Astrocyte of the spinal cord (primary cell): Measurements from ENCODE around the gene PTPN14.

Source experiments
- DNase-seq: peaks from one replicate; pipeline ENCODE4 v3.0.0; 2011; ENCODE audit warnings: low read depth, low spot score
- H3K4me3 ChIP-seq: 2 replicates; pipeline ENCODE4 v1.5.1; 2011; ENCODE audit warnings: low read depth, mild to moderate bottlenecking, low read length, moderate library complexity
- in situ Hi-C: cut with HindIII; loops from 2 replicates; pipeline ENCODE4 v1.10.0; 2017; ENCODE audit warnings: low sequenced_read_pairs
- TF ChIP-seq, protein P1 (sequence below): IDR thresholded peaks from 2 replicates; pipeline ENCODE4 v1.5.1; 2012; ENCODE audit warnings: low read depth, mild to moderate bottlenecking, low read length, inconsistent platforms

PTPN14 gene

DNA sequence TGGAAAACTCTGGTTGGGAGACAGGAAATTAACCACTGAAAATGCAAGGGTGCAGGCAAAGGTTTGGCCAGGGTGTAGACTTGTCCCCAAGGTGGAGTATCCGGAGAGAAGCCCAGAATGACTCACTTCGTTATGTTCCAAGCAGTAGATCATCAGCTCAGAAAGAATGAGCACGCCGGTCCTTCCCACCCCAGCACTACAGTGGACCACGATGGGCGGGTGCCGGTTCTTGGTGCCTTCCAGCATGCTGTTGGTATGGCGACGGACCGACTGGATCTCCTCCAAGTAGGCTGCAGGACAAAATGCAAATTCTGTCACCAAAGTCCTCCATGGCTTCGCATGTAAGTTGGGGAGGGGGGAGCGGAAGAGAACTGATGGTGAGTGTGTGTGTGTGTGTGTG is 187.0 kb downstream of the PTPN14 start:
- in situ Hi-C loops: no loop called here
- TF ChIP-seq, protein P1, sequence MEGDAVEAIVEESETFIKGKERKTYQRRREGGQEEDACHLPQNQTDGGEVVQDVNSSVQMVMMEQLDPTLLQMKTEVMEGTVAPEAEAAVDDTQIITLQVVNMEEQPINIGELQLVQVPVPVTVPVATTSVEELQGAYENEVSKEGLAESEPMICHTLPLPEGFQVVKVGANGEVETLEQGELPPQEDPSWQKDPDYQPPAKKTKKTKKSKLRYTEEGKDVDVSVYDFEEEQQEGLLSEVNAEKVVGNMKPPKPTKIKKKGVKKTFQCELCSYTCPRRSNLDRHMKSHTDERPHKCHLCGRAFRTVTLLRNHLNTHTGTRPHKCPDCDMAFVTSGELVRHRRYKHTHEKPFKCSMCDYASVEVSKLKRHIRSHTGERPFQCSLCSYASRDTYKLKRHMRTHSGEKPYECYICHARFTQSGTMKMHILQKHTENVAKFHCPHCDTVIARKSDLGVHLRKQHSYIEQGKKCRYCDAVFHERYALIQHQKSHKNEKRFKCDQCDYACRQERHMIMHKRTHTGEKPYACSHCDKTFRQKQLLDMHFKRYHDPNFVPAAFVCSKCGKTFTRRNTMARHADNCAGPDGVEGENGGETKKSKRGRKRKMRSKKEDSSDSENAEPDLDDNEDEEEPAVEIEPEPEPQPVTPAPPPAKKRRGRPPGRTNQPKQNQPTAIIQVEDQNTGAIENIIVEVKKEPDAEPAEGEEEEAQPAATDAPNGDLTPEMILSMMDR: no peak
- no peak overlapping the region for H3K4me3 ChIP-seq
- no peak for DNase-seq

DNA sequence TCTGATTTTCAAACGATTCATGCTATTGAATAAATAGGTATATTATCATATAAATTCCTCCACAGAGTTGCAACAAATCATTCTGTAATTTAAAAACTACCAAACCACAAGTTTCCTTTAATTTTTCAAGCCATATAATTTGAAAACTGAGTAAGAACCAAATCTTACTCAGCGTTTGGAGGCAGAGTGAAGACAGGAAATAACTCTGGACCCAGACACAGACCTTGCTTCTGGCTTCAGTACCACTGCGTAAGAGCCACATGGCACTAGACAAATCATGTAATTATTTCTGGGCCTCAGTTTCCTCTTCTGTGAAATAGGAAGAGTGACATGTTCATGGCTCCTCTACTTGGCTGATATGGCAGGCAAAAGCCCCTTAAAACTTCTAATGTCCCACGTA is 188.0 kb downstream of the PTPN14 start:
- in situ Hi-C loops: no loop called here
- H3K4me3 ChIP-seq: no peak overlapping the region
- DNase-seq: no peak
- TF ChIP-seq, protein P1: no peak

DNA sequence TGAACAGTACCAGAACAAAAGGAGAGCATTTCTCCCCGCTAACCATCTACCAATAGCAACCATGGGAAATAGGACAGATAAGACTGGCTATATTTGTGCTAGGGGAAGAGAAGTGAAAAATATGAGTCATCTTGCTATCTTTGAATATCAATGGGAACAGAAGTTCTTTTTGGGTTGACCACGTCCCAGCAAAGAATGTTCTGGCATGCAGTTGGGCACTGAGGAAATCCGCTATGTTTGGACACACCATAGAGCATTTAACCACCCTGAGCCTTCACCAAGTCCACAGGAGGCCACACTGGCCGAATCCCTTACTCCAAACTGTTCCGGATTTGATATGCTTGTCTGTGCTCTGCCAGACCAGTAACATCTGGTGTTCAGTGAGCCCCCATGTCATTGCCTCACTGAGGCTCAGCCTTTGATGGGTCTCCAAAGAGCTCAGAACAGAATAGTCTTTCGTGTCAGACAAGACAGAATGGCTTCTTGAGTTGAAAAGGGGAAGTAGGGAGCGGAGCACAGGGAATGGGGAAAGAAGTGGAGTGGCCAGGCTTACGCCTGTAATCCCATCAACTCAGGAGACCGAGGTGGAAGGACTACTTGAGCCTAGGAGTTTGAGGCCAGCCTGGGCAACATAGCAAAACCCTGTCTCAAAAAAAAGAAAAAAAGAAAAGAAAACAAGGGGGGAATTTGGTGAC is 189.1 kb downstream of the PTPN14 start:
- H3K4me3 ChIP-seq: no peak overlapping the region
- TF ChIP-seq, protein P1: no peak
- DNase-seq: peak; percentile 58
- in situ Hi-C loops: no loop called here

DNA sequence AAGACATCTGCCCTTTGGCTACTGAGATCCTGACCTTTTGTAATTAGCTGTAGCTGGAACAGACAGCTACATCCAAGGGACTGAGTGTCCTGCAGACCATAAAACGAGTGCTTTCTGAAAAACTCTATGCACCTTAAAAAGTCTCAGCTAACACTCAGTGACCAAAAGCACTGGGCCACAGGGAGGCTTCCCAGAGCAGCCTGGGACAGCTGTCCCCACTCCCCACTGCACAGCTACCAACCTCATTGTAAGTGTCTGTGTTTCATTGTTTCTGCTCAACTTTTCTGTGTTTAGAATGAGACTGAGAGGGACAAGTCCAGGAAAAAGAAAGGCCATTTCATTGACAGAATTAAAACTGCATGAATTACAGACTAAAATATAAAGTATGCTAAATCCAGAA is 189.8 kb downstream of the PTPN14 start:
- TF ChIP-seq, protein P1: no peak
- no peak overlapping the region for H3K4me3 ChIP-seq
- in situ Hi-C loops: no loop called here
- DNase-seq: no peak

DNA sequence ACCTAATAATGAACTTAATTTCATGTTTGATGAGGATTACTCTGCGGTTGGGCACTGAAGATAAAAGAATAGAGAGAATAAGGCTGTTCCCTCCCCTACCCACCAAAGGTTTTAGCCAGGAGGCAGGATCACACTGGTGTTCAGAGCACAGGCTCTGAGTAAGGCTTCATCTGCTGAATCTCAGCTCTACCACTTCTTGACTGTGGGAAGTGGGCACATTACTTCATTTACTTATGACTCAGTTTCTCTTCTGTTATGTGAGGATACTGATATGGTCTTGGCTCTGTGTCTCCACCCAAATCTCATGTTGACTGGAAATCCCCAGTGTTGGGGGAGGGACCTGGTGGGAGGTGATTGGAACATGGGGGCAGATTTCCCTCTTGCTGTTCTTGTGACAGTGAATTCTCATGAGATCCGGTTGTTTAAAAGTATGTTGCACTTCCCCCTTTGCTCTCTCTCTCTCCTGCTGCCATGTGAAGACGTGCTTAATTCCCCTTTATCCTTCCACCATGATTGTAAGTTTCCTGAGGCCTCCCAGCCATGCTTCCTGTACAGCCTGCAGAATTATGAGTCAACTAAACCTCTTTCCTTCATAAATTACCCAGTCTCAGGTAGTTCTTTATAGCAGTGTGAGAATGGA is 190.8 kb downstream of the PTPN14 start:
- H3K4me3 ChIP-seq: no peak overlapping the region
- in situ Hi-C loops: no loop called here
- TF ChIP-seq, protein P1: no peak
- DNase-seq: no peak

DNA sequence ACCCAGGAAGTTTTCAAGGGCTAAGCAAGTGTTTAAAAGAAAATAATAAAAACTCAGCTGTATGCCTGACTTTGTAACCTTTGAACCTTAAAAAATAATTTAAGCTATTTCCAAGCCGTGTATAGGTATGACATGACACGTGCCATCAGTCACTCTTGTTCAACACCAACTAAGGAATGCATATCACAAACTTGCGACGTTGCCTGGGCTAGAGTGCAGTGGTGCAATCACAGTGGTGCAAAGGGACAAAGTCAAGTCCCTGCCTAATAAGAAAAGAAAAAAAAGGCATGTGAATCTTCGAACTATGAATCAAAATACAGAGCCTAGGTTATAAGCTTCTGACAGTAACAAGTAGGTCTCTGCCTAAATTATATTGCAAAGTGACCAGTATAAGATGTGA is 191.3 kb downstream of the PTPN14 start:
- DNase-seq: no peak
- no peak overlapping the region for H3K4me3 ChIP-seq
- in situ Hi-C loops: no loop called here
- TF ChIP-seq, protein P1: no peak
